Caki2 (cell line): ENCODE data around the gene SPEM3. TPM values are rescaled to one million over a fixed set of nuclear protein-coding genes. Genes with fewer than 3 reads are reported as not detected.
"Not testable (repeated sequence)": the region's sequence is repeated elsewhere in the genome, so short reads cannot be mapped to it uniquely, and the experiment has no call there.

Source experiments
- DNase-seq: peaks from one replicate; pipeline ENCODE4 v3.0.0-alpha.2; 2015; ENCODE audit warnings: low read depth
- in situ Hi-C: cut with HindIII; loops from 2 replicates; pipeline ENCODE4 v1.10.0; 2016; ENCODE audit warnings: low sequenced_read_pairs, low pct_unique_long_range_greater_than_20kb, mixed read lengths
- total RNA-seq: library from RNA; depleted of rRNA; stranded (reverse); fragments of >200 nt; shearing (Covaris generic); gene quantifications from 2 replicates; pipeline ENCODE4 v1.2.3, GENCODE V29; 2014; ENCODE audit warnings: low replicate concordance; rRNA removed

The SPEM3 gene
- total RNA-seq, 1 experiment from 2014 or later: not detected

GRCh38 chr17:7478276-7479212, 49.9 kb downstream of the SPEM3 start:
- in situ Hi-C loops: no loop called here
- DNase-seq: no peak

DNA sequence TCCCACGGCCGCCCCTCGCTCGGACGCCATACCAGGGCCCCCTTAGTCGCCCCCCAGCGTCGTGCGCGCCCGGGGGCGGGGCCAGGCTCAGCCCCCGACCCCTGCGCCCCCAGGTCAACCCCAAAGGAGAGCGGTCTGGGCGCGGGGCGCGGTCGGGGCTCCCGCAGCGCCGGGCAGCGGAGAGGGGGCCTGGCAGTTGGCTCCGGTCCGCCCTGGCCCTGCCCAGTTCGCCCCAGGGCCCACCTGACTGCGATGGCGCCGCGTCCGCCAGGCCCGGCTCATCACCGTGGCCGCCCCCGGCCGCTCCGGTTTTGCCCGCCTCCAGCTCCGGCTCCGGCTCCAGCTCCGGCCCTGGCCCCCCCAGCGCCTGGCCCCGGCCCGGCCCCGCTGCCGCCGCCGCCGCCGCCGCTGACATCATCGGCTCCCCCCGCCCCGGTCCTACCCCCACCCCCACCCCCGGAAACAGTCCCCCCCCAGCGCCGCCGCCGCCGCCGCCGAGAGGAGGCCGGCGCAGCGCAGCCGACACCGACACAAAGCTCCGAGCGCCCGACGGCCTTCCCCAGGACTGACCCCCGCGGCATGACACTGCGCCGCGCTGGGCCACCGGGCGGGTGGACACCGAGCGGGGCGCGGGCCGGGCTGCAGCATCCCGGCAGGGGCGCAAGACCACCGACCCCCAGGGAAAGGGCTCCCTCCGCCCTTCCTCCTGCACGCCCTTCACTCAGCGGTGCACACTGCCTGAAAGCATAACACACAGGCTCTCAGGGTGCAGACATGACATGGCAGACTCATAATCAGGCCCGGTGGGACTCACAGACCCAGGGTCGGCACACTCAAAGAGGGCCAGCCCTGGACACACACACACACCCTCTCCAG, 50.8 kb downstream of the SPEM3 start, which contains the start of gene ZBTB4:
Gene ZBTB4, minus strand, starts transcription at position 419 of the 876 bp plus-strand sequence. CDS start 12,830 bp downstream, outside the sequence.
- DNase-seq: no peak
- in situ Hi-C loops: no loop called here

DNA sequence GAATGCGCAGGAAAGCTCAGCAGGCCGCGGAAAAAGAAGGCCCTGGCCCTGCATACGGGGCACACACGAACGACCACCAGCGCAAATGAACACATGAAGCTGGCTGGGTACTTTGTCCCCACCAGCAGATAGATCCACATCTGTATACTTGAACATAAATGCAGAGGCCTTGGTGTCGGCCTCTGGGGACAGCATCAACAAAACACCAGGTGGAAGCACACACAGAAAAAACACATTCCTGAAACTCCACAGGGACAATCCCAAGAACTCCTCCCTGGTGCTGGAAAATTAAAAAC, 51.4 kb downstream of the SPEM3 start:
- in situ Hi-C loops: no loop called here
- DNase-seq: peak; percentile 47

GRCh38 chr17:7481275-7481674, 52.6 kb downstream of the SPEM3 start, which contains the start of gene SLC35G6:
Gene SLC35G6 (plus strand): TSS chr17:7481446. CDS start chr17:7481517, 71 bp downstream.
- in situ Hi-C loops, DNase-seq: not testable (repeated sequence)

GRCh38 chr17:7481842-7482741, 53.4 kb downstream of the SPEM3 start:
- in situ Hi-C loops: not testable (repeated sequence)

More at GRCh38 chr17:7481842-7482741, 53.4 kb downstream of the SPEM3 start:
- not testable (repeated sequence) for DNase-seq

Other genes starting within 250 kb of the SPEM3 start
- gene ASGR1, start 249.5 kb upstream of the SPEM3 start, total RNA-seq: not detected in 2 replicates
- gene DLG4, start 209.0 kb upstream of the SPEM3 start, total RNA-seq: 2.8 and 4.8 TPM in 2 replicates
- gene ACADVL, start 208.9 kb upstream of the SPEM3 start, total RNA-seq: 301 and 338 TPM in 2 replicates
- gene DVL2, start 194.3 kb upstream of the SPEM3 start, total RNA-seq: 33.3 and 64.4 TPM in 2 replicates
- 28.0 and 39.4 TPM in 2 replicates for gene PHF23, start 189.4 kb upstream of the SPEM3 start, total RNA-seq
- 211 and 296 TPM in 2 replicates for gene GABARAP, start 186.4 kb upstream of the SPEM3 start, total RNA-seq
- 9.6 and 19.0 TPM in 2 replicates for gene CTDNEP1, start 177.1 kb upstream of the SPEM3 start, total RNA-seq
- gene ELP5, start 176.6 kb upstream of the SPEM3 start, total RNA-seq: 25.5 and 32.4 TPM in 2 replicates
- gene CLDN7, start 166.4 kb upstream of the SPEM3 start, total RNA-seq: not detected in 2 replicates
- gene SLC2A4, start 147.1 kb upstream of the SPEM3 start, total RNA-seq: not detected in 2 replicates
- 1.8 and 8.5 TPM in 2 replicates for gene YBX2, start 134.2 kb upstream of the SPEM3 start, total RNA-seq
- gene EIF5A, start 121.2 kb upstream of the SPEM3 start, total RNA-seq: 483 and 624 TPM in 2 replicates
- gene GPS2, start 113.5 kb upstream of the SPEM3 start, total RNA-seq: 51.1 and 56.4 TPM in 2 replicates
- gene NEURL4, start 99.5 kb upstream of the SPEM3 start, total RNA-seq: 15.0 and 17.9 TPM in 2 replicates
- gene ACAP1, start 92.3 kb upstream of the SPEM3 start, total RNA-seq: 2.3 and 26.4 TPM in 2 replicates
- 17.2 and 23.2 TPM in 2 replicates for gene KCTD11, start 76.7 kb upstream of the SPEM3 start, total RNA-seq
- gene TMEM95, start 73.7 kb upstream of the SPEM3 start, total RNA-seq: not detected in 2 replicates
- 1.8 and 2.9 TPM in 2 replicates for gene TNK1, start 47.8 kb upstream of the SPEM3 start, total RNA-seq
- gene PLSCR3, start 34.3 kb upstream of the SPEM3 start, total RNA-seq: 5.6 and 14.4 TPM in 2 replicates
- gene TMEM256, start 24.8 kb upstream of the SPEM3 start, total RNA-seq: 132 and 200 TPM in 2 replicates
- 1.1 TPM in 1 of 2 replicates, not detected in the other for gene NLGN2, start 21.0 kb upstream of the SPEM3 start, total RNA-seq
- not detected in 2 replicates for gene SPEM1, start 8.5 kb upstream of the SPEM3 start, total RNA-seq
- gene SPEM2, start 3.2 kb upstream of the SPEM3 start, total RNA-seq: not detected in 2 replicates
- gene TMEM102, start 6.6 kb downstream of the SPEM3 start, total RNA-seq: 2.9 and 6.7 TPM in 2 replicates
- gene FGF11, start 10.7 kb downstream of the SPEM3 start, total RNA-seq: 0.06 and 0.98 TPM in 2 replicates
- gene CHRNB1, start 16.2 kb downstream of the SPEM3 start, total RNA-seq: 4.0 and 11.0 TPM in 2 replicates
- 4.6 and 5.8 TPM in 2 replicates for gene ZBTB4, start 50.8 kb downstream of the SPEM3 start, total RNA-seq
- not detected in 2 replicates for gene SLC35G6, start 52.6 kb downstream of the SPEM3 start, total RNA-seq
- 10.9 and 11.8 TPM in 2 replicates for gene POLR2A, start 55.5 kb downstream of the SPEM3 start, total RNA-seq
- gene TNFSF12, start 120.2 kb downstream of the SPEM3 start, total RNA-seq: 0.24 TPM in 1 of 2 replicates, not detected in the other
- 5.1 and 6.2 TPM in 2 replicates for gene TNFSF13, start 129.9 kb downstream of the SPEM3 start, total RNA-seq
- 105 and 115 TPM in 2 replicates for gene SENP3, start 133.1 kb downstream of the SPEM3 start, total RNA-seq
- gene CD68, start 150.8 kb downstream of the SPEM3 start, total RNA-seq: 57.9 and 93.2 TPM in 2 replicates
- gene MPDU1, start 155.0 kb downstream of the SPEM3 start, total RNA-seq: 96.4 and 130 TPM in 2 replicates
- gene SOX15, start 161.2 kb downstream of the SPEM3 start, total RNA-seq: not detected in 2 replicates
- gene FXR2, start 186.0 kb downstream of the SPEM3 start, total RNA-seq: 45.5 and 48.8 TPM in 2 replicates
- 49.8 and 51.8 TPM in 2 replicates for gene SAT2, start 199.0 kb downstream of the SPEM3 start, total RNA-seq
- 0.20 TPM in 1 of 2 replicates, not detected in the other for gene SHBG, start 201.3 kb downstream of the SPEM3 start, total RNA-seq
- not detected in 2 replicates for gene ATP1B2, start 222.1 kb downstream of the SPEM3 start, total RNA-seq